ENCODE data around the gene GRK1. TPM values are rescaled to one million over a fixed set of nuclear protein-coding genes. Genes with fewer than 3 reads are reported as not detected.

GRK1 gene
- total and polyA plus RNA-seq, 10 donors = not detected

GRCh38 chr13:113776231-113777125, 109.5 kb downstream of the GRK1 start:
- intact Hi-C loops (cut with DNase I; ENCODE audit: low total_unique reads) = no loop called here
- WGBS, 5 donors = 80 to 85% (median 83%) methylated on average over 33 to 35 of the region's 35 CpGs
- peak; percentile 58 for DNase-seq
- Histone ChIP-seq H3K4me3 (no peak overlapping the region), H3K36me3 (no peaks in the 10 kb centered on the region), H3K4me1 (no peaks in the 10 kb centered on the region), H3K9me3 (peaks cover 0 to 7% (median 0%) of the 10 kb centered on the region in 8 donors), H3K27ac (no peak overlapping the region), H3K27me3 (replicated peaks in 1 of 7) (peaks cover 0 to 40% (median 0%) of the 10 kb centered on the region in 7 donors)
- TF ChIP-seq CTCF (IDR thresholded peaks at IDR 0.05 in 8 of 11, conservative IDR thresholded peaks at IDR 0.05 in 3 of 11) = no peak
- TF ChIP-seq POLR2AphosphoS5 (IDR thresholded peaks at IDR 0.05) = peak in 1 of 3 donors; percentile 14
- TF ChIP-seq POLR2A (IDR thresholded peaks at IDR 0.05) = no peak

GRCh38 chr13:113777311-113778260, 110.6 kb downstream of the GRK1 start:
- H3K27me3 ChIP-seq (replicated peaks in 1 of 7) = peaks cover 0 to 40% (median 0%) of the 10 kb centered on the region in 7 donors
- peaks cover 0 to 1% (median 0%) of the 10 kb centered on the region in 8 donors for H3K9me3 ChIP-seq
- TF ChIP-seq POLR2AphosphoS5 (IDR thresholded peaks at IDR 0.05) (no peak), POLR2A (IDR thresholded peaks at IDR 0.05) (no peak), CTCF (IDR thresholded peaks at IDR 0.05 in 8 of 11, conservative IDR thresholded peaks at IDR 0.05 in 3 of 11) (no peak)
- H3K4me1 ChIP-seq = no peaks in the 10 kb centered on the region
- no peak overlapping the region for H3K4me3 ChIP-seq
- intact Hi-C loops (cut with DNase I; ENCODE audit: low total_unique reads) = no loop called here
- no peaks in the 10 kb centered on the region for H3K36me3 ChIP-seq
- WGBS, 5 donors = 43 to 55% (median 44%) methylated on average over 21 to 29 of the region's 29 CpGs
- H3K27ac ChIP-seq = no peak overlapping the region
- DNase-seq = peak; percentile 51

- Histone ChIP-seq H3K9me3 (no peaks in the 10 kb centered on the region), H3K27ac (no peak overlapping the region), H3K4me1 (no peaks in the 10 kb centered on the region), H3K4me3 (no peak overlapping the region), H3K36me3 (no peaks in the 10 kb centered on the region), H3K27me3 (replicated peaks in 1 of 7) (peaks cover 0 to 26% (median 0%) of the 10 kb centered on the region in 7 donors)
- no peak for TF ChIP-seq CTCF (IDR thresholded peaks at IDR 0.05 in 8 of 11, conservative IDR thresholded peaks at IDR 0.05 in 3 of 11)
- no peak for TF ChIP-seq POLR2AphosphoS5 (IDR thresholded peaks at IDR 0.05)
- no peak for TF ChIP-seq POLR2A (IDR thresholded peaks at IDR 0.05)
- 87 to 95% (median 88%) methylated on average over 2 of the region's 2 CpGs for WGBS, 5 donors
- DNase-seq = no peak
- intact Hi-C loops (cut with DNase I; ENCODE audit: low total_unique reads) = no loop called here
These were observed 114.6 kb downstream of the GRK1 start for GRCh38 chr13:113781571-113781970.
